ENCODE data around the gene LARP4B. TPM values are rescaled to one million over a fixed set of nuclear protein-coding genes. Genes with fewer than 3 reads are reported as not detected.

The LARP4B gene
- total RNA-seq, 1 donor from 2014 or later: 30.8 TPM

GRCh38 chr10:845526-845925 lies 86.0 kb downstream of the LARP4B start:
- Histone ChIP-seq H3K27me3 (ENCODE audit: control insufficient read depth in 3 of 3, insufficient read depth in 3 of 3, low read length in 3 of 3) (no peaks in the 10 kb centered on the region), H3K4me1 (ENCODE audit: control insufficient read depth in 3 of 3, insufficient read depth in 3 of 3, low read length in 3 of 3) (peaks cover 5 to 12% (median 9%) of the 10 kb centered on the region in 3 donors), H3K4me3 (ENCODE audit: low read length in 3 of 3) (no peak overlapping the region), H3K9ac (ENCODE audit: low read depth in 1 of 3, low read length in 3 of 3) (no peak overlapping the region), H3K36me3 (ENCODE audit: control insufficient read depth in 3 of 3, insufficient read depth in 3 of 3, low read length in 3 of 3) (peaks cover 11 to 28% (median 20%) of the 10 kb centered on the region in 3 donors), H3K9me3 (ENCODE audit: control insufficient read depth in 3 of 3, low read length in 3 of 3) (no peaks in the 10 kb centered on the region), H3K27ac (ENCODE audit: low read depth, low read length) (no peak overlapping the region)

DNA sequence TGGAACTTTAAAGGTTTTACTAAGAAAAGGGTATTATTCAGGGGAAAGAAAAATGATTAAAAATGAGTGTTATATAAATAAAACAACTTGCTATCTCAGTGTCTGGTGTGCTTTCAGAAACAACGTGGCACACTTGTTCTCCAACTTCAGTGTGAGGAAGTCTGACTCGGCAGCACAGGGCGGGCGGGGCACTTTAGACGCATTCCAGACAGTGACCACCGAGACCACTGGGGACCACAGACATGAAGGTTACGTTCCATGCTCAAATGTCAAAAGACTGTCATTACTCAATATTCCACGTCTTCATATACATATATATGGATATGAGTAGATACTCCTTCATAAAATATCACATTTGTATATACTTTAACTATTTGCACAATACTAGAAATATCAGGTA lies 87.0 kb downstream of the LARP4B start:
- peaks cover 16 to 34% (median 27%) of the 10 kb centered on the region in 3 donors for H3K36me3 ChIP-seq (ENCODE audit: control insufficient read depth in 3 of 3, insufficient read depth in 3 of 3, low read length in 3 of 3)
- no peak overlapping the region for H3K9ac ChIP-seq (ENCODE audit: low read depth in 1 of 3, low read length in 3 of 3)
- no peaks in the 10 kb centered on the region for H3K27me3 ChIP-seq (ENCODE audit: control insufficient read depth in 3 of 3, insufficient read depth in 3 of 3, low read length in 3 of 3)
- no peaks in the 10 kb centered on the region for H3K9me3 ChIP-seq (ENCODE audit: control insufficient read depth in 3 of 3, low read length in 3 of 3)
- no peak overlapping the region for H3K27ac ChIP-seq (ENCODE audit: low read depth, low read length)
- no peak overlapping the region for H3K4me3 ChIP-seq (ENCODE audit: low read length in 3 of 3)
- peaks cover 5 to 12% (median 9%) of the 10 kb centered on the region in 3 donors for H3K4me1 ChIP-seq (ENCODE audit: control insufficient read depth in 3 of 3, insufficient read depth in 3 of 3, low read length in 3 of 3)

DNA sequence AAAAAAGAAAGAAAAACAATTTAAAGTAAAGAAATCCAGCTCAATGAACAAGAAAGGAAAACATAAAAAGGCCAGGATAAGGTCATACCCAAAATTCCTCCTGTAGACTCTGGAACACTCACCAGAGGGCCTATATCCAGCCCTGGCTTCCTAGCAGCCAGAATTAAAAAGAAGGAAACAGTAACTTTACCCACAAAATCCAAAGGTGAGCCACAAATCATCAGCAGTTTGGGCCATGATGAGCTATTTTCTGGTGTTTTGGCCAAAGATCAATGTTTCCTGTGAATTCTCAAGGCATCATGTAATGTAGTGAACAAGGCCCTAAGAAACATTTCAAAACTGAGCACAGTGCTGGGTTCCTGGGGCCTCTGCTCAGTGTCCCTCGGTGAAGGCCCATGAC lies 87.8 kb downstream of the LARP4B start:
- H3K9ac ChIP-seq (ENCODE audit: low read depth in 1 of 3, low read length in 3 of 3): no peak overlapping the region
- peaks cover 5 to 12% (median 9%) of the 10 kb centered on the region in 3 donors for H3K4me1 ChIP-seq (ENCODE audit: control insufficient read depth in 3 of 3, insufficient read depth in 3 of 3, low read length in 3 of 3)
- H3K36me3 ChIP-seq (ENCODE audit: control insufficient read depth in 3 of 3, insufficient read depth in 3 of 3, low read length in 3 of 3): peaks cover 18 to 33% (median 30%) of the 10 kb centered on the region in 3 donors
- H3K4me3 ChIP-seq (ENCODE audit: low read length in 3 of 3): no peak overlapping the region
- no peak overlapping the region for H3K27ac ChIP-seq (ENCODE audit: low read depth, low read length)
- no peaks in the 10 kb centered on the region for H3K27me3 ChIP-seq (ENCODE audit: control insufficient read depth in 3 of 3, insufficient read depth in 3 of 3, low read length in 3 of 3)
- H3K9me3 ChIP-seq (ENCODE audit: control insufficient read depth in 3 of 3, low read length in 3 of 3): no peaks in the 10 kb centered on the region

DNA sequence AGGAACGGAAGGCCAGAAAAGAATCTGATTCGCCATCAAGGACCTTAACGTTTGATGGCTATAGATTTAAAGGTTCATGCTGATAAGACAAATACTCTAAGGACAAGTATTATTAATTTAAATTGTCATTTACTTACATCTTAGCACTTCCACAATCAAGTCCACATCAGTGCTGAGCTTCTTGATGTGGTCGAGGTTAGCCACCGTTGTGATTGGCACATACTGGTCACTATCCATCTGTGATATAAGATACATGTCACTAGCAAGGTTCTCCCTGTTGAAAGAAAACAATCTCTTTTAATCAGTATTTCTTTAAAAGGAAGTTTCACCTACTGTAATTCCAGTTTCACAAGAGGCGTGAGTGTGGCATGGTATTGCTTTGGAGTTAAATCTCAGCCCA lies 88.7 kb downstream of the LARP4B start:
- H3K4me1 ChIP-seq (ENCODE audit: control insufficient read depth in 3 of 3, insufficient read depth in 3 of 3, low read length in 3 of 3): peaks cover 5 to 12% (median 8%) of the 10 kb centered on the region in 3 donors
- peaks cover 18 to 33% (median 28%) of the 10 kb centered on the region in 3 donors for H3K36me3 ChIP-seq (ENCODE audit: control insufficient read depth in 3 of 3, insufficient read depth in 3 of 3, low read length in 3 of 3)
- H3K4me3 ChIP-seq (ENCODE audit: low read length in 3 of 3): no peak overlapping the region
- H3K9me3 ChIP-seq (ENCODE audit: control insufficient read depth in 3 of 3, low read length in 3 of 3): no peaks in the 10 kb centered on the region
- no peak overlapping the region for H3K27ac ChIP-seq (ENCODE audit: low read depth, low read length)
- no peaks in the 10 kb centered on the region for H3K27me3 ChIP-seq (ENCODE audit: control insufficient read depth in 3 of 3, insufficient read depth in 3 of 3, low read length in 3 of 3)
- H3K9ac ChIP-seq (ENCODE audit: low read depth in 1 of 3, low read length in 3 of 3): no peak overlapping the region

DNA sequence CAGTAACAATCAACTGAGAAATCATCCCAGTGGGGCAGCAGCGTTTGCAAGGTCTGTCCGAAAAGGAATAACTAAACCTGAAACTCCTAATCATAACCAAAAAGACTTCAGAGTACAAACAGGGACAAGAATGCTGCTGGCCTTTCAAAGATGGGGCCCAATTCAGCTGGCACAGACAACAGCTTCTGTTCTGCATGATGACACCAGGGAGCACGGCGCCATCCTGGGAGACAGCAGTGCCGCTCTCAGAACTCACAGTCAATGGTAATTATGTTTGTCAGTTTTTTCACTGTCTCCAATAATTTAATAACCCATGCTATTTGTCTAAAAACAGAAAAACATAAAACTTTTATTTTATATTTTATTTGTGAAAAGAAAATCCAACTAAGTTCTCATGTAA lies 90.0 kb downstream of the LARP4B start:
- H3K27me3 ChIP-seq (ENCODE audit: control insufficient read depth in 3 of 3, insufficient read depth in 3 of 3, low read length in 3 of 3): no peaks in the 10 kb centered on the region
- peaks cover 1 to 7% (median 4%) of the 10 kb centered on the region in 3 donors for H3K4me1 ChIP-seq (ENCODE audit: control insufficient read depth in 3 of 3, insufficient read depth in 3 of 3, low read length in 3 of 3)
- peaks cover 18 to 33% (median 29%) of the 10 kb centered on the region in 3 donors for H3K36me3 ChIP-seq (ENCODE audit: control insufficient read depth in 3 of 3, insufficient read depth in 3 of 3, low read length in 3 of 3)
- H3K9ac ChIP-seq (ENCODE audit: low read depth in 1 of 3, low read length in 3 of 3): no peak overlapping the region
- H3K4me3 ChIP-seq (ENCODE audit: low read length in 3 of 3): no peak overlapping the region
- no peak overlapping the region for H3K27ac ChIP-seq (ENCODE audit: low read depth, low read length)
- no peaks in the 10 kb centered on the region for H3K9me3 ChIP-seq (ENCODE audit: control insufficient read depth in 3 of 3, low read length in 3 of 3)

- Histone ChIP-seq H3K36me3 (ENCODE audit: control insufficient read depth in 3 of 3, insufficient read depth in 3 of 3, low read length in 3 of 3) (peaks cover 23 to 38% (median 35%) of the 10 kb centered on the region in 3 donors), H3K4me3 (ENCODE audit: low read length in 3 of 3) (no peak overlapping the region), H3K27me3 (ENCODE audit: control insufficient read depth in 3 of 3, insufficient read depth in 3 of 3, low read length in 3 of 3) (no peaks in the 10 kb centered on the region), H3K9ac (ENCODE audit: low read depth in 1 of 3, low read length in 3 of 3) (no peak overlapping the region), H3K27ac (ENCODE audit: low read depth, low read length) (no peak overlapping the region), H3K4me1 (ENCODE audit: control insufficient read depth in 3 of 3, insufficient read depth in 3 of 3, low read length in 3 of 3) (no peaks in the 10 kb centered on the region), H3K9me3 (ENCODE audit: control insufficient read depth in 3 of 3, low read length in 3 of 3) (no peaks in the 10 kb centered on the region)
Observed at GRCh38 chr10:839550-840205, 91.8 kb downstream of the LARP4B start.

- no peaks in the 10 kb centered on the region for H3K4me1 ChIP-seq (ENCODE audit: control insufficient read depth in 3 of 3, insufficient read depth in 3 of 3, low read length in 3 of 3)
- H3K27me3 ChIP-seq (ENCODE audit: control insufficient read depth in 3 of 3, insufficient read depth in 3 of 3, low read length in 3 of 3): no peaks in the 10 kb centered on the region
- no peak overlapping the region for H3K27ac ChIP-seq (ENCODE audit: low read depth, low read length)
- no peak overlapping the region for H3K9ac ChIP-seq (ENCODE audit: low read depth in 1 of 3, low read length in 3 of 3)
- no peaks in the 10 kb centered on the region for H3K9me3 ChIP-seq (ENCODE audit: control insufficient read depth in 3 of 3, low read length in 3 of 3)
- H3K4me3 ChIP-seq (ENCODE audit: low read length in 3 of 3): no peak overlapping the region
- peaks cover 12 to 26% (median 26%) of the 10 kb centered on the region in 3 donors for H3K36me3 ChIP-seq (ENCODE audit: control insufficient read depth in 3 of 3, insufficient read depth in 3 of 3, low read length in 3 of 3)
Observed at GRCh38 chr10:836782-837181, 94.7 kb downstream of the LARP4B start.

DNA sequence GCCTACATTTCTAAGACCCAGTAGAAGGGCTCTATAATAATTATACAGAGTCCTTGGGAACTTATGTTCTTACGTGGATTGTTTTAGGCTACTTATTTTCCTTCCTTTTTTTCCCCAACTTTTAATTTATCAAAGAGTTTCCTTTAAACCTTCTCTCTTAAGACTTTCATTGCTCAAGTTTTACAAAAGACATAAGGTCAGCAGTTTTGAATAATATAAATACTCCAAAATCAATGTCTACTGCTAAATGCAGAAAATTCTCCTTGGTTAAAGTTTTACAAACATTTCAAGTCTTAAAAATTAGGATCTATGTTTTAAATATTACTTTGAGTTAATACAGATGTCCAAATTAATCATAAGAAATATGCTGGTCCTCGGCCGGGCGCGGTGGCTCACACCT lies 97.0 kb downstream of the LARP4B start:
- no peak overlapping the region for H3K27ac ChIP-seq (ENCODE audit: low read depth, low read length)
- H3K4me3 ChIP-seq (ENCODE audit: low read length in 3 of 3): no peak overlapping the region
- H3K9me3 ChIP-seq (ENCODE audit: control insufficient read depth in 3 of 3, low read length in 3 of 3): no peaks in the 10 kb centered on the region
- no peaks in the 10 kb centered on the region for H3K4me1 ChIP-seq (ENCODE audit: control insufficient read depth in 3 of 3, insufficient read depth in 3 of 3, low read length in 3 of 3)
- no peaks in the 10 kb centered on the region for H3K27me3 ChIP-seq (ENCODE audit: control insufficient read depth in 3 of 3, insufficient read depth in 3 of 3, low read length in 3 of 3)
- H3K9ac ChIP-seq (ENCODE audit: low read depth in 1 of 3, low read length in 3 of 3): no peak overlapping the region
- H3K36me3 ChIP-seq (ENCODE audit: control insufficient read depth in 3 of 3, insufficient read depth in 3 of 3, low read length in 3 of 3): peaks cover 6 to 21% (median 6%) of the 10 kb centered on the region in 3 donors

DNA sequence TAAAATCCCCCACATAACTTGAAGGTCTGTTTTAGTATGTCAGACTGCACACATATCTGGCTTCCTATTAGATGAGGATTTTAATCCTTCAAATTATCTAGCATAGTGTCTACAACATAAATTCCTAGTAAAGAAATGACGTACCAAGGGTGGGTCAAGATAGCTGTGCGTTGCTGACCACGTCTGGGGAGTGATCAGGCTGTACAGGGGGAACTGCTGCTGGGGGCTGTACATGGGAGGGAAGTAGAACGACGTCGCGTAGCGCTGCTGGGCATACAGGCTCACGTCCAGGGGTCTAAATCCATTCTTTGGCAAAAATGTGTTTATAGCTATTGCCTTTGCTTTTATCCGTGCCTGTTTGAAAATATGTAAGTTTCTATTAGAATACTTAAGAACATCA lies 102.3 kb downstream of the LARP4B start:
- Histone ChIP-seq H3K4me3 (ENCODE audit: low read length in 3 of 3) (no peak overlapping the region), H3K4me1 (ENCODE audit: control insufficient read depth in 3 of 3, insufficient read depth in 3 of 3, low read length in 3 of 3) (no peaks in the 10 kb centered on the region), H3K36me3 (ENCODE audit: control insufficient read depth in 3 of 3, insufficient read depth in 3 of 3, low read length in 3 of 3) (peaks cover 19 to 56% (median 33%) of the 10 kb centered on the region in 3 donors), H3K9ac (ENCODE audit: low read depth in 1 of 3, low read length in 3 of 3) (no peak overlapping the region), H3K27me3 (ENCODE audit: control insufficient read depth in 3 of 3, insufficient read depth in 3 of 3, low read length in 3 of 3) (no peaks in the 10 kb centered on the region), H3K27ac (ENCODE audit: low read depth, low read length) (no peak overlapping the region), H3K9me3 (ENCODE audit: control insufficient read depth in 3 of 3, low read length in 3 of 3) (no peaks in the 10 kb centered on the region)

- Histone ChIP-seq H3K27ac (ENCODE audit: low read depth, low read length) (no peak overlapping the region), H3K4me3 (ENCODE audit: low read length in 3 of 3) (no peak overlapping the region), H3K9me3 (ENCODE audit: control insufficient read depth in 3 of 3, low read length in 3 of 3) (no peaks in the 10 kb centered on the region), H3K36me3 (ENCODE audit: control insufficient read depth in 3 of 3, insufficient read depth in 3 of 3, low read length in 3 of 3) (peaks cover 29 to 66% (median 44%) of the 10 kb centered on the region in 3 donors), H3K4me1 (ENCODE audit: control insufficient read depth in 3 of 3, insufficient read depth in 3 of 3, low read length in 3 of 3) (no peaks in the 10 kb centered on the region), H3K9ac (ENCODE audit: low read depth in 1 of 3, low read length in 3 of 3) (no peak overlapping the region), H3K27me3 (ENCODE audit: control insufficient read depth in 3 of 3, insufficient read depth in 3 of 3, low read length in 3 of 3) (no peaks in the 10 kb centered on the region)
Observed at GRCh38 chr10:828191-828590, 103.3 kb downstream of the LARP4B start.

Data from skeletal muscle tissue (tissue), 4 donors.